ENCODE results near the gene PBX3.

Gene PBX3

DNA sequence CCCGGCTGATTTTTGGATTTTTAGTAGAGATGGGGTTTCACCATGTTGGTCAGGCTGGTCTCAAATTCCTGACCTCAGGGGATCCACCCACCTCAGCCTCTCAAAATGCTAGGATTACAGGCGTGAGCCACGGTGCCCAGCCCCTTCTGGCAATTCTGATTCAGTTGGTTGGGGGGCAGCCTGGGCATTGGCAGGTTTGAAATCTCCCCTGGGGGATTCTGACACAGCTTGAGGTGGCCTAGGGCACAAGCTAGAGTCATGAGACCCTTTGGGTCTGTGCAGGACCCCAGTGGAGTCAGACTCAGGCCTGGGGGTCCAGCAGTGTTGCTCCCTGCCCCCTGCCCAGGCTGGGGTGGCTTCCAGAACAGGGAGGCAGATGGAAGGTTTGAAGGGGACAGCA lies 239.8 kb downstream of the PBX3 start:
- TF ChIP-seq, protein P1, sequence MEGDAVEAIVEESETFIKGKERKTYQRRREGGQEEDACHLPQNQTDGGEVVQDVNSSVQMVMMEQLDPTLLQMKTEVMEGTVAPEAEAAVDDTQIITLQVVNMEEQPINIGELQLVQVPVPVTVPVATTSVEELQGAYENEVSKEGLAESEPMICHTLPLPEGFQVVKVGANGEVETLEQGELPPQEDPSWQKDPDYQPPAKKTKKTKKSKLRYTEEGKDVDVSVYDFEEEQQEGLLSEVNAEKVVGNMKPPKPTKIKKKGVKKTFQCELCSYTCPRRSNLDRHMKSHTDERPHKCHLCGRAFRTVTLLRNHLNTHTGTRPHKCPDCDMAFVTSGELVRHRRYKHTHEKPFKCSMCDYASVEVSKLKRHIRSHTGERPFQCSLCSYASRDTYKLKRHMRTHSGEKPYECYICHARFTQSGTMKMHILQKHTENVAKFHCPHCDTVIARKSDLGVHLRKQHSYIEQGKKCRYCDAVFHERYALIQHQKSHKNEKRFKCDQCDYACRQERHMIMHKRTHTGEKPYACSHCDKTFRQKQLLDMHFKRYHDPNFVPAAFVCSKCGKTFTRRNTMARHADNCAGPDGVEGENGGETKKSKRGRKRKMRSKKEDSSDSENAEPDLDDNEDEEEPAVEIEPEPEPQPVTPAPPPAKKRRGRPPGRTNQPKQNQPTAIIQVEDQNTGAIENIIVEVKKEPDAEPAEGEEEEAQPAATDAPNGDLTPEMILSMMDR (conservative IDR thresholded peaks at IDR 0.05; ENCODE audit: low read depth, low read length): no peak
- no peak overlapping the region for H3K4me3 ChIP-seq (ENCODE audit: low read depth, low read length)
- DNase-seq (ENCODE audit: low read depth): no peak

DNA sequence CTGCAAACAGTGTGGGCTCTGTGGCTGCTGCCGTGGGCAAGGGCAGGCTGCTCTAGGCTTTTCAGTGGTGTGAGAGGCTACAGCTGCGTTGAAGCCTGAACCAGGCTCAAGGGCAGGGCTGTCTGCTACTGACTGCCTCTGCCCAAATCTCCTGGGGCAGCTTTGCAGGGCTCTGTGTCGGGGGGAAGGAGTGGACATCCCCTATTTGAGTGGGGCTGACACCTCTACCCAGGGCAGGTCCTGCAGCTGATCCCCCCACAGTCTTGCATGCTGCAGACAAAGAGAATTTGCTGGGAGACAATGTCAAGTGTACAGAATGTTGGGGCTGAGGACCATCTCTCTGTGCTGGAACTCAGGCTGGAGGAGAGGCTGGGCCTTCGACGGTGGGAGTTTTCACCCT lies 240.2 kb downstream of the PBX3 start:
- no peak overlapping the region for H3K4me3 ChIP-seq (ENCODE audit: low read depth, low read length)
- DNase-seq (ENCODE audit: low read depth): no peak
- TF ChIP-seq, protein P1 (conservative IDR thresholded peaks at IDR 0.05; ENCODE audit: low read depth, low read length): no peak

DNA sequence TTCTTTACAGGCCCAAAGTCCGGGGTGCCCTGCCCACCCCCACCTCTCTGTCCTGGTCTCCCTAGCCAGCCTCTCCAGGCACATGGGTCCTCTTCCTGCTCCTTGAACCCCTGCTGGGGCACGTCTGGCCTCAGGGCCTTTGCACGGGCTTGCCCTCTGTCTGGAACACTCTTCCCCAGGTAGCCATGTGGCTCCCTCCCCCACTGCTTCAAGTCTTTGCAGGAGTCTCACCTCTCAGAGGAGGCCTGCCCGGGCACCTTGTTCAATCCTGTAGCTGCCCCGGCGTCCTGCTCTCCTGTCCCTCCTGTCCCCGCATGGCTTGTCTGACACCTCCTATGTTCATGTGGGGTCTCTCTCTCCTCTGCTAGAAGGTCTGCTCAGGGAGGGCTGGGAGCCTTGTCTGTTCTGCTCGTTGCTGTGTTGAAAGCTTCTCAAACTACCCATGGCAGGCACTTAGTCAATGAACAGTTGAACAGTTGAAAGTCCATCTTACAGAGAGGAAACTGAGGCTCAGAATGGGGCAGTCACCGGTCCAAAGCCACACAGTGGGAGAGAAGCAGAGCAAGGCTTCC lies 241.4 kb downstream of the PBX3 start:
- TF ChIP-seq, protein P1 (conservative IDR thresholded peaks at IDR 0.05; ENCODE audit: low read depth, low read length): no peak
- H3K4me3 ChIP-seq (ENCODE audit: low read depth, low read length): no peak overlapping the region
- DNase-seq (ENCODE audit: low read depth): no peak

DNA sequence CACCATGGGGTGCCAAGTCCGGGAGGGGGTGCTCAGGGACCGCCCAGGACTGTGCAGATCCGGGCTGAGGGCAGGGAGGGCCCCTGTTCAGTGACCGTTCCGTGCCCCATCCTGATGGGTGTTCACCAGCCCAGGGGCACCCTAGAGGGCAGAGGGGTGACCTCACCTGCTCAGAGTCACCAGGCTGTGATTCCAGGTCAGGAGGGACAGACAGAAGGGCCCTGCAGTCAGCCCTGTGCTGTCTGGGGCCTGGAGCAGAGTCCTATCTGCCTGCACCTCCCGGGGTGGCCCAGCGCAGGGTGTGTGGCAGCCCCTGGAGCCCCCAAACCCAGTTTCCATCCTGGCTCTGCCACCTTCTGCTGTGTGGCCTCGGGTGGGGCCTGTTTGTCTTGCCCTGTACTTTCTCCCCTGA lies 241.9 kb downstream of the PBX3 start:
- no peak for DNase-seq (ENCODE audit: low read depth)
- H3K4me3 ChIP-seq (ENCODE audit: low read depth, low read length): no peak overlapping the region
- TF ChIP-seq, protein P1 (conservative IDR thresholded peaks at IDR 0.05; ENCODE audit: low read depth, low read length): no peak

DNA sequence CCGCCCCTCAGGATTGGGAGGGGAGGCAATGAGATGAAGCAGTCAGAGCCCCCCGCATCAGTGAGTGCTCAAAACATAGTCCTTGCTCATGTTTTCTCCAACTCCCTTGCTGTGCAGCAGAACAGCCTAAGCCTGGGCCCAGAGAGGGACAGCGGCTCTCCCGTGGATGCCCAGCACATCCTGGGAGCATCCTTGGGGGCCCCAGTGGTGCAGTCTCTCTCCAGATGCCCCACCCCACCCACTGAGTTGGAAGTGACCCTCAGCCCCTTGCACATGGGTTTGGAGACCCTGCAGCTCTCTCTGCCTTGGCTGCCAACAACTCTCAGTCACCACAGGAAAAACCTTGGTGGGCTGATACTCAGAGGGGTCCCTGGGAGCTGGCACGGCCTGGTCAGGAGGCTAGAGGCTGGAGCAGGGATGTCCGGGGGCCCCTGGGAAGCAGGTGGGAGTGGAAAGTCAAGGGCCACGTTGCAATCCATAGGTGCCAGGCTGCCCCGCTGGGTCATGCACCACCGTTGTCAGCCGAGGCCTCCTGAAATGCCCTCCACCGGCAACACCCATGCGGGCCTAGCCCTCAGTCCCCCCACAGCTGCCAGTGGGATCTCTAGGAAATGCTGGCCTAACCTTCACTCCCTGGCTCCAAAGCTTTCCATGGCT lies 242.5 kb downstream of the PBX3 start:
- H3K4me3 ChIP-seq (ENCODE audit: low read depth, low read length): no peak overlapping the region
- no peak for DNase-seq (ENCODE audit: low read depth)
- TF ChIP-seq, protein P1 (conservative IDR thresholded peaks at IDR 0.05; ENCODE audit: low read depth, low read length): no peak

DNA sequence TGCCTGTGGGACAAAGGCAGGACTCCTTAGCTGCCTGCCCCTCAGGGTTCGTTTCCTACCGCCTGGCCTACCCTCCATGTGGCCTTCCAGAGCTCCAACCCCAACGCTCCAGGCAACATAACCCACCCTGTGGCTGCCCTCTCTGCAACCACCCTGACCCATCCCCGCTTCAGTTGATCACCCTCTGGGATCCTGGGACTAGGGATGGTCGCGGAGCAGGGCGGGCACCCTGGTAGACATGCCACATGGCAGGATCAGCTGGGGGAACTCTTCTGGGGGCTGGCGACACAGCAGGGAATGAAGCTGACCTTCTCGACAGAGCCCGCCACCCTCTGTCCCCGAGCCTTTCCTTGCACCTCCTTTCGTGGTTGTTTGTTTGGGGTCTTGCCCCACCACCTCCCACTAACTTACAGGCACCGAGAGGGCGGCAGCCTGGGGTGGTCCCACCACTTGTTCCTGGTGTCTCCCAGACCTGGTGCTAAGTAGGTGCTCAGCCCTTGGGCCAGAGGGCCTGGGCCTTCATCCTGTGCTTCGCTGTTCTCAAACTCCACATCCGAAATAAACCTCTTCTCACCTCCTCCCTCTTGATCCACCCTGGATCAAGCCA lies 243.1 kb downstream of the PBX3 start:
- TF ChIP-seq, protein P1 (conservative IDR thresholded peaks at IDR 0.05; ENCODE audit: low read depth, low read length): no peak
- no peak overlapping the region for H3K4me3 ChIP-seq (ENCODE audit: low read depth, low read length)
- DNase-seq (ENCODE audit: low read depth): no peak
